ENCODE data around the gene GAS7.

GRCh38 chr17:10116267-10116666, 82.1 kb downstream of the GAS7 start:
- TF ChIP-seq POLR2A (IDR thresholded peaks at IDR 0.05) = no peak
- TF ChIP-seq, protein P1, sequence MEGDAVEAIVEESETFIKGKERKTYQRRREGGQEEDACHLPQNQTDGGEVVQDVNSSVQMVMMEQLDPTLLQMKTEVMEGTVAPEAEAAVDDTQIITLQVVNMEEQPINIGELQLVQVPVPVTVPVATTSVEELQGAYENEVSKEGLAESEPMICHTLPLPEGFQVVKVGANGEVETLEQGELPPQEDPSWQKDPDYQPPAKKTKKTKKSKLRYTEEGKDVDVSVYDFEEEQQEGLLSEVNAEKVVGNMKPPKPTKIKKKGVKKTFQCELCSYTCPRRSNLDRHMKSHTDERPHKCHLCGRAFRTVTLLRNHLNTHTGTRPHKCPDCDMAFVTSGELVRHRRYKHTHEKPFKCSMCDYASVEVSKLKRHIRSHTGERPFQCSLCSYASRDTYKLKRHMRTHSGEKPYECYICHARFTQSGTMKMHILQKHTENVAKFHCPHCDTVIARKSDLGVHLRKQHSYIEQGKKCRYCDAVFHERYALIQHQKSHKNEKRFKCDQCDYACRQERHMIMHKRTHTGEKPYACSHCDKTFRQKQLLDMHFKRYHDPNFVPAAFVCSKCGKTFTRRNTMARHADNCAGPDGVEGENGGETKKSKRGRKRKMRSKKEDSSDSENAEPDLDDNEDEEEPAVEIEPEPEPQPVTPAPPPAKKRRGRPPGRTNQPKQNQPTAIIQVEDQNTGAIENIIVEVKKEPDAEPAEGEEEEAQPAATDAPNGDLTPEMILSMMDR (IDR thresholded peaks at IDR 0.05) = no peak
